NAMALWA (cell line): ENCODE results near the gene VEZT.

Experiments used
- DNase-seq: peaks from one replicate; pipeline ENCODE4 v3.0.0-alpha.2; 2015; ENCODE audit warnings: low spot score

The VEZT gene

GRCh38 chr12:95200128-95200894, 17.3 kb upstream of the VEZT start:
- DNase-seq: no peak

DNA sequence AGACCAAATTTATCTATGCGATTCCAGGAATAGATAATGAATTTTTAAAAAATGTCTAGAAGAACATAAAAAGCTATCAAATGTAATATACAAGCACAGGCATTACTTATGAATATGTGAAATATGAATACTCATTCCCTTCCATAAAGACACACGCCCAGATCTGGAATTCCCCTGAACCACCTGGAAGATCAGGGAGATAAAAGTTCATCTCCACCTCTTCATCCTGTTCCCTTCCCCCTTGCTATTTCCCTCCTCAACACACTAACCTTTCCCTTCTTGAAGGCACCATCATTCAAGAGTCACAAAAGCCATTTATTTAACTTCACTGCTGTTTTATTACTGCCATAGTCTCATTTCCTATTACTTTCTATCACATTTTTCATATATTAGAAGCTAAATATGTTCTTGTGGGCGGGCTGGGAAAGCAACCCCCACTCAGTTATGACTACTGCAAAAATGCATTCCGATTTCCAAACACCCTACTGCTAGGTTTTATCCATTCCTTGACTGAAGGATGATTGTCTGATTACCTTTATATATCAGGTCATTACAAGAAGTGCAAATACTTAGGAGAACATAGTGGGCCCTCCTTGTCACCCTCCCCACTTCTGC, 16.4 kb upstream of the VEZT start:
- DNase-seq: no peak

DNA sequence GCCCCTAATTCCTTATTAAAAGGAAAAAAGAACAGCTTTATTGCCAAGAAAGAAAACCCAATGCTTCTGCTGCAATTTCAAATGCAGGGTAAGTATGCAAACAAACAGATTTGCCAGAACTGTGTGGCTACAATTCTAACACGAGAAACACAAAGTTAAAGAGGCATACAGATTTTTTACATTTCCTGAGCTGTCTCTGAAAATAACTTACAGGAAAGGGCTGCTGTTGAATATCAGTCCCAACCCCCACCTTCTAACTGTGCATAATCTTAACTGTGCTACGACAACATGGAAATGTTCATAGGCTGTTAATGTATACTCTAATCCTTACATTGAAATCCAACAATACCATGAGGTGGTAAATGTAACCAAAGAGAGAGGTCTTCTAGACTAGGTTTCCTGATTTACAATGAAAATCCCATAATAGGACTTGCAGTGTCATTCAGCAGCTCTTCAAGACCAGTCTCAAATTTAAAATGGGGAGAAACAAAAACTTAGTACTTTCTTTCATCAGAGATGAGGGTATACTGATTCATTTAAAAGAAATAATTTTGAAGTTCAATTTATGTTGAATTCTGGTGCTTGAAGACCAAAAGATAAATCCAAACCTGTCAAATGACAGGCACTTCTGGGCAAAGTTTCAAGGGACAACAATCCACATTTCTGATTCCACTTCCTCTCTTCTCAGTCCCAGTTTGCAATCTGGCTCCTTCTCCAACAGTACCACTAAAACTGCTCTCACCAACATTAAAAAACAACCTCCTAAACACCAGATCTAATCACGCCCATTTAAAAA, 14.7 kb upstream of the VEZT start:
- DNase-seq: no peak

DNA sequence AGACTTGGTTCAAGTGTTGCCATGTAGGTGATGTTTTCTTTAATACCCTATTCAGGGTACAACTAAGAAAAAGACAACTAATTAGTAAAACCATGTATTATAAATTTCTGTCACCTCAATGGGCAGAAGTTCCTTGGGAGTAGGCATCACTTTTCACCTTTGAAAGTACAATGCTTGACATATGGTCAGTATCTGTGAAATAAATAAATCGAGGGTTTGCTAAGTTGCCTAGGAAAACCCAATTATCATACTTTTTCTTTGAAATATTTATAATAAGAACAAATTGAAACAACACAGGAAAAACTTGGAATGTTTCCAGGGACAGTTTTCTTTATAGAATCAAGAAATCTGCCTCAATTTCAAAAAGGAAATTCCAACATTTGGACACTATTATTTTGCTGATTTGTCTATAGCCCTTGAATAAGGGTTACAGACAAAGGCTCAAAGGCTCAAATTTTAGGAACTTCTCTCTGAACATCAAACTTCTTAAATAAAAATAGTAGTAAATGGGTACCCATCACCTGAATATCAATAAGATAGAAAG, 14.0 kb upstream of the VEZT start:
- DNase-seq: no peak

GRCh38 chr12:95204141-95204866, 13.3 kb upstream of the VEZT start:
- DNase-seq: no peak

- no peak for DNase-seq
Measured at GRCh38 chr12:95205016-95205624, 12.5 kb upstream of the VEZT start.

GRCh38 chr12:95205685-95206084, 11.9 kb upstream of the VEZT start:
- DNase-seq: no peak

- DNase-seq: no peak
Measured at GRCh38 chr12:95206916-95207315, 10.7 kb upstream of the VEZT start.

DNA sequence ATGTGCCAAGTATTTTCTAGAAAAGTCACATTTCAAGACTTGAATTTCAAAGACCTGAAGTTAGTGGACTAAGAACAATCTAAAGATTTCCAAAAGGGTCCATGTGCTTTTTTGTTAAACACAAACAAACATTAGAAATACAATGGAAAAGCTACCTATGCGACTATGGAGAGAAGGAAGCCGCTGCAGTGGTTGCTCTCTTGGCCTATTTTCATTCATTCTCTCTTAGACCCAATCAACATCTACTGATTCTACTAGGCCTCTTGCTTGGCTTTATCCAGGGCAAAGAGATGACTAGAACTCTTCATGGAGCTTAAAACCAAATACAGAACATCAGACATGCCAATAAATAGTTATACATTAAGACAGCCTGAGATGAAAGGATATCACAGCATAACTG, 10.2 kb upstream of the VEZT start:
- DNase-seq: no peak

DNA sequence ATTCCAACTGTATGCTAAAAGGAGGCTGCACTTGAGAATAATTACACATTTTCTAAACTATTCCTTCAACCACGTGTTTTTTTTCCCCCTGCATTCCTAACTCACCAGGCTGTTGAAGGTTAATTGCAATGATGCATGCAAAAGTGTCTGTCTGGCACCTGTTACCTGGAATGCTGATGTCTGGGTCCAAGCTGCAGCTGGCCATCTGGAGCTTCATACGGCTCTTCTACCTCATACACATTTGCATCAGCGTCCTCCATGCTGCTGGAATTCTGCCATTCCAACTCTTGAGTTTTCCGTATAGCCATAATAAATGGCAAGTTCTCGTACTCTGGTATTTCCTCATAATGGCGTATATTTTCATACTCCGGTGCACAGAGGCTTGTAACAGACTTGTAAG, 8.9 kb upstream of the VEZT start:
- DNase-seq: no peak

GRCh38 chr12:95212586-95212985, 5.0 kb upstream of the VEZT start:
- DNase-seq: no peak

DNA sequence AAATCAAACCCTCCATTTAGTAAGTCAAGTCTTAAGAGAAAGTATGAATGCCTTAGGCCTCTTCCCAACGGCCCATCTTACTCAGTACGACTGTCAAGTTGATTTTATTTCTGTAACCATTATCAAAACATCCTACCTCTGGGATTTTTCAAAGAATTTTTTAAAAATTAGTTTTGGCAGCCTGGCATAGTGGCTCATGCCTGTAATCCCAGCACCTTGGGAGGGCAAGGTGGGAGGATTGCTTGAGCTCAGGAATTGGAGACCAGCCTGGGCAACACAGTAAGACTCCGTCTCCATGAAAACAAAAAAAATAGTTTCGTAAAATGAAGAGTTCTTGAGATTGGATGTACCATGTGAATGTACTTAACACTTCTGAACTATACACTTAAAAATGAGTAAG, 4.5 kb upstream of the VEZT start:
- DNase-seq: no peak

GRCh38 chr12:95213928-95214327, 3.7 kb upstream of the VEZT start:
- DNase-seq: no peak

DNA sequence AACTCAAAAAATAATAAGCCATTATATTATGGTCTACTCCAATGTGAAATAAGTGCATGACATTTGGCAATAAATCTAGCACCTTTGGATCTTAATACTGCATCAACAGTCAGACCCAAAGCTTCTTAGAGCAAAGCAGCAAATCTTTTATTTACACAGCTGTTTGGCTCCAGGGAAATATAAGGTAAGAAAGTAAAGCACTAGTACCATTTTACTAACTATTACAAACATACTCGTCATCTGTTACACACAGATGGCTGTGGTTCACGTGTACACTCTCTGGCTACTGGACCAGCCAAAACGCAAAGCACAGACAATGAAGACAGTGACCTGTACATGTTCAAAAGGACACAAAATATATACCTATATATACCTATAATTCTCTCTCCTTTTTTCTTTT, 3.1 kb upstream of the VEZT start:
- no peak for DNase-seq

- DNase-seq: peak; percentile 66
Measured at GRCh38 chr12:95215949-95216348, 1.7 kb upstream of the VEZT start.

- DNase-seq: peak; percentile 60
Measured at GRCh38 chr12:95216711-95217376, 763 bp upstream of the VEZT start.

DNA sequence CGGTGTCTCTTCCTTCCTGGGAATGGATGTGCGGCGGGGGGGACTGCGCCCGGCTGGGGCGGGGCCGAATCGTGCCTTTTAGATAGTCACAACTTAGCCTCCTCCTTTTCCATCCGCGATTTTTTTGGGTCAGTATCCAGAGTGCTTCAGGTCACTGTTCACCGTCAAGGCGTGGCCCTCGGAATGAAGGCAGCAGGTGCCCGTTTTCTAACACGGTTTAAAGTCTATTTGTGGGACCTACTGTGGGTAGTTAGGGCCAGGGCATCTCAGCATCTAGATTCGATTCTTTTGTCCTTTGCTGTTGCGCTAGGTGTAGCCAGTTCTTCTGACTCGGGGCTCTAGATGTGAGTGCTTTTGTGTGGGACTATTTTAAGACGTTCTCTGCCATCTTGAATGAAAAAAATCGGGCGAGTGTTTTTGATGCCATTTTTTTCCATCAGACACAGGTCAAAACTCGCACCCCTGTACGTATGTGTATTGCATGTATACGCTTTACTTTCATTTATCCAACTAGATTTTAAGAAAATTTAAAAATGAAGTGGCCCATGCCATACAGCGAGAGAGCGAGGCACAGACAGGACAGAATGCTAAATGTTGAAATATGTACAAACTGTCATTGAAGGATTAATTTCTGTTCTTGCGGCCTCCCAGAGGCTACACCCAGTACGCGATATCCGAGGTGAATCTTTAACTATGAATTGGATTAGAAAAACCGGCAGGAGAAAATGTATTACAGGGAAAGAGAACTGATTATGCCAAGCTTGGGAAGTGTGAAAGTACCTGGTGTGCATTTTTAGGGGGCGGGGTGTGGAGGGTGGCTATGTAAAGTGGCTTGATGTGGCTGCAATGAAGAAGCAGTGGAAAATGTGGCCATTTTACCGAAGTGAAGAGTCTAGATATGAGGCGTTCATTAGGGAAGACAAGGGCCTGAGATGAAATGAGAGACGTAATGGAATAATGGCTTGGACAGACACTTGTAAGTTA, 835 bp downstream of the VEZT start:
- peak; percentile 89 for DNase-seq

DNA sequence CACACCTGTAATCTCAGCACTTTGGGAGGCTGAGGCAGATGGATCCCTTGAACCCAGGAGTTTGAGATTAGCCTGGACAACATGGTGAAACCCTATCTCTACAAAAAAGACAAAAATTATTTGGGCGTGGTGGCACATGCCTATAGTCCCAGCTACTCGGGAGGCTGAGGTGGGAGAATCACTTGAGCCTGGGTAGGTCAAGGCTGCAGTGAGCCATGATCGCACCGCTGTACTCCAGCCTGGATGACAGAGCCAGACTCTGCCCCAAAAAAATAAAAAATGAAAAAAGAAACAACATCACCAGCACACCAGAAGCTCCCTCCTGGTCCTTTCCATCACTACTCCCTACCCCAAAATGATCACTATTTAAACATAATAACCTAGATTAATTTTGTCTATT, 2.6 kb downstream of the VEZT start:
- DNase-seq: no peak

GRCh38 chr12:95220726-95221125, 3.1 kb downstream of the VEZT start:
- DNase-seq: no peak
